Vagina (tissue), 2 donors: ENCODE measurements around the gene WNT9B. TPM values are rescaled to one million over a fixed set of nuclear protein-coding genes. Genes with fewer than 3 reads are reported as not detected.

ENCODE experiments used
- DNase-seq, 2 donors: peaks; one replicate each; pipeline ENCODE4 v3.0.0-alpha.2; 2017; ENCODE audit errors: extremely low spot score in 2 of 2
- H3K27ac ChIP-seq: fragments of 200-600 bp; sonication (generic); one replicate; pipeline ENCODE4 v1.5.1; 2019
- H3K27me3 ChIP-seq: fragments of 200-600 bp; sonication (generic); one replicate; pipeline ENCODE4 v1.5.1; 2019
- H3K36me3 ChIP-seq, 2 donors: fragments of 200-600 bp; sonication (generic); one replicate each; pipeline ENCODE4 v1.5.1; 2017 to 2019
- H3K4me1 ChIP-seq: fragments of 200-600 bp; sonication (generic); one replicate; pipeline ENCODE4 v1.5.1; 2019
- H3K4me3 ChIP-seq, 2 donors: fragments of 200-600 bp; sonication (generic); 1 replicate in 1 of 2; 2 replicates in 1 of 2; pipeline ENCODE4 v1.5.1; 2016 to 2019
- H3K9me3 ChIP-seq: fragments of 200-600 bp; sonication (generic); one replicate; pipeline ENCODE4 v1.5.1; 2019
- CTCF ChIP-seq, 3 experiments: fragments of 450-650 bp in 2 of 3; fragments of 200-600 bp in 1 of 3; sonication (generic) in 1 of 3; IDR thresholded peaks; one replicate each; pipeline ENCODE4 v1.5.1; 2017 to 2019; ENCODE audit warnings: antibody characterized with exemption in 3 of 3, mild to moderate bottlenecking in 2 of 3, moderate library complexity in 2 of 3
- POLR2A ChIP-seq, 2 donors: fragments of 450-650 bp; IDR thresholded peaks; one replicate each; pipeline ENCODE4 v1.6.1; 2017; ENCODE audit warnings: antibody characterized with exemption in 2 of 2, mild to moderate bottlenecking in 2 of 2, moderate library complexity in 2 of 2
- POLR2AphosphoS5 ChIP-seq, 2 donors: sonication (generic); formaldehyde crosslinking; IDR thresholded peaks; one replicate each; pipeline ENCODE4 v1.9.0; 2017; ENCODE audit warnings: antibody characterized with exemption in 2 of 2, mild to moderate bottlenecking in 2 of 2, low read depth in 1 of 2; ENCODE audit not compliant: insufficient read depth in 1 of 2
- intact Hi-C: fragments of 100-400 bp; cut with DNase I; formaldehyde crosslinking; loops from one replicate; pipeline ENCODE4 v1.15.1; 2023
- total RNA-seq: library from RNA; depleted of rRNA; stranded (reverse); fragments of >200 nt; gene quantifications from one replicate; pipeline ENCODE4 v1.2.3, GENCODE V29; 2016

The WNT9B gene
- total RNA-seq, 1 donor from 2014 or later, result not detected

- Histone ChIP-seq H3K27me3 (no peaks in the 10 kb centered on the region), H3K36me3 (no peaks in the 10 kb centered on the region), H3K9me3 (no peaks in the 10 kb centered on the region), H3K4me1 (no peaks in the 10 kb centered on the region), H3K4me3 (no peak overlapping the region), H3K27ac (no peak overlapping the region)
- TF ChIP-seq POLR2AphosphoS5 (IDR thresholded peaks at IDR 0.05; ENCODE audit: insufficient read depth in 1 of 2, low read depth in 1 of 2) (no peak), CTCF (IDR thresholded peaks at IDR 0.05) (no peak), POLR2A (IDR thresholded peaks at IDR 0.05) (no peak)
- intact Hi-C loops, result no loop called here
- no peak for DNase-seq
These were observed 34.3 kb downstream of the WNT9B start for GRCh38 chr17:46885415-46886309.

GRCh38 chr17:46886310-46886663, 34.9 kb downstream of the WNT9B start:
- Histone ChIP-seq H3K36me3 (no peaks in the 10 kb centered on the region), H3K4me1 (no peaks in the 10 kb centered on the region), H3K27me3 (no peaks in the 10 kb centered on the region), H3K9me3 (no peaks in the 10 kb centered on the region), H3K27ac (no peak overlapping the region), H3K4me3 (no peak overlapping the region)
- no peak for DNase-seq
- intact Hi-C loops, result no loop called here
- TF ChIP-seq CTCF (IDR thresholded peaks at IDR 0.05), result no peak
- no peak for TF ChIP-seq POLR2A (IDR thresholded peaks at IDR 0.05)
- TF ChIP-seq POLR2AphosphoS5 (IDR thresholded peaks at IDR 0.05; ENCODE audit: insufficient read depth in 1 of 2, low read depth in 1 of 2), result no peak

GRCh38 chr17:46887717-46888116, 36.3 kb downstream of the WNT9B start:
- no peak for DNase-seq
- Histone ChIP-seq H3K9me3 (no peaks in the 10 kb centered on the region), H3K27me3 (no peaks in the 10 kb centered on the region), H3K4me3 (no peak overlapping the region), H3K36me3 (no peaks in the 10 kb centered on the region), H3K27ac (no peak overlapping the region), H3K4me1 (no peaks in the 10 kb centered on the region)
- TF ChIP-seq CTCF (IDR thresholded peaks at IDR 0.05) (no peak), POLR2A (IDR thresholded peaks at IDR 0.05) (no peak), POLR2AphosphoS5 (IDR thresholded peaks at IDR 0.05; ENCODE audit: insufficient read depth in 1 of 2, low read depth in 1 of 2) (no peak)
- intact Hi-C loops, result no loop called here

- no peaks in the 10 kb centered on the region for H3K36me3 ChIP-seq
- intact Hi-C loops, result no loop called here
These were observed 37.3 kb downstream of the WNT9B start for GRCh38 chr17:46888727-46889126.

More at GRCh38 chr17:46888727-46889126, 37.3 kb downstream of the WNT9B start:
- DNase-seq, result no peak
- no peak overlapping the region for H3K4me3 ChIP-seq
- H3K9me3 ChIP-seq, result no peaks in the 10 kb centered on the region
- no peaks in the 10 kb centered on the region for H3K4me1 ChIP-seq
- no peaks in the 10 kb centered on the region for H3K27me3 ChIP-seq
- H3K27ac ChIP-seq, result no peak overlapping the region
- TF ChIP-seq POLR2A (IDR thresholded peaks at IDR 0.05) (no peak), CTCF (IDR thresholded peaks at IDR 0.05) (no peak), POLR2AphosphoS5 (IDR thresholded peaks at IDR 0.05; ENCODE audit: insufficient read depth in 1 of 2, low read depth in 1 of 2) (no peak)
